NCI-H2196 treated with DMSO at 0.1 percent for 48 hours (cell line): Measurements from ENCODE around the gene CDKN1C.

Source experiments
- DNase-seq: peaks from one replicate; lab custom pipeline; 2025; ENCODE audit not compliant: unreplicated experiment; lab: John Stamatoyannopoulos, UW

Gene CDKN1C

GRCh38 chr11:2870460-2870859, 15.1 kb downstream of the CDKN1C start:
- no peak for DNase-seq

- DNase-seq = no peak
Measured at GRCh38 chr11:2869561-2870427, 15.8 kb downstream of the CDKN1C start.

GRCh38 chr11:2869134-2869526, 16.4 kb downstream of the CDKN1C start:
- DNase-seq = no peak

- DNase-seq = no peak
Measured at GRCh38 chr11:2868506-2869133, 17.0 kb downstream of the CDKN1C start.

- no peak for DNase-seq
Measured at GRCh38 chr11:2867722-2868505, 17.7 kb downstream of the CDKN1C start.

- no peak for DNase-seq
Measured at GRCh38 chr11:2867142-2867541, 18.4 kb downstream of the CDKN1C start.

GRCh38 chr11:2865922-2866577, 19.5 kb downstream of the CDKN1C start:
- DNase-seq = no peak

GRCh38 chr11:2864901-2865300, 20.7 kb downstream of the CDKN1C start:
- DNase-seq = no peak

- no peak for DNase-seq
Measured at GRCh38 chr11:2863276-2863618, 22.3 kb downstream of the CDKN1C start.

- DNase-seq = no peak
Measured at GRCh38 chr11:2862395-2863275, 22.9 kb downstream of the CDKN1C start.

GRCh38 chr11:2860636-2861035, 24.9 kb downstream of the CDKN1C start:
- DNase-seq = no peak

- DNase-seq = no peak
Measured at GRCh38 chr11:2859699-2860037, 25.9 kb downstream of the CDKN1C start.

- no peak for DNase-seq
Measured at GRCh38 chr11:2858995-2859698, 26.4 kb downstream of the CDKN1C start.

- DNase-seq = no peak
Measured at GRCh38 chr11:2857918-2858317, 27.7 kb downstream of the CDKN1C start.

- no peak for DNase-seq
Measured at GRCh38 chr11:2857276-2857675, 28.3 kb downstream of the CDKN1C start.

GRCh38 chr11:2855162-2855561, 30.4 kb downstream of the CDKN1C start:
- no peak for DNase-seq

- DNase-seq = no peak
Measured at GRCh38 chr11:2853997-2854560, 31.5 kb downstream of the CDKN1C start.

GRCh38 chr11:2853401-2853800, 32.2 kb downstream of the CDKN1C start:
- DNase-seq = no peak

GRCh38 chr11:2849994-2850770, 35.4 kb downstream of the CDKN1C start:
- no peak for DNase-seq
